PFSK-1 (cell line): Measurements from ENCODE around the gene CLDN3.

Experiments
- SIN3A ChIP-seq: IDR thresholded peaks from 2 replicates; pipeline ENCODE4 v1.6.1; 2012; ENCODE audit warnings: mild to moderate bottlenecking, low read length, moderate library complexity, borderline replicate concordance; ENCODE audit not compliant: insufficient read depth
- TF ChIP-seq, protein P1 (sequence below), 2 experiments: IDR thresholded peaks; 2 replicates each; pipeline versions ENCODE4 v1.6.1 to v1.8.0; 2011 to 2012; ENCODE audit warnings: low read depth in 2 of 2, low read length in 2 of 2, control low read depth in 1 of 2, inconsistent platforms in 1 of 2, mild to moderate bottlenecking in 1 of 2, moderate library complexity in 1 of 2; ENCODE audit not compliant: insufficient read depth in 1 of 2

DNA sequence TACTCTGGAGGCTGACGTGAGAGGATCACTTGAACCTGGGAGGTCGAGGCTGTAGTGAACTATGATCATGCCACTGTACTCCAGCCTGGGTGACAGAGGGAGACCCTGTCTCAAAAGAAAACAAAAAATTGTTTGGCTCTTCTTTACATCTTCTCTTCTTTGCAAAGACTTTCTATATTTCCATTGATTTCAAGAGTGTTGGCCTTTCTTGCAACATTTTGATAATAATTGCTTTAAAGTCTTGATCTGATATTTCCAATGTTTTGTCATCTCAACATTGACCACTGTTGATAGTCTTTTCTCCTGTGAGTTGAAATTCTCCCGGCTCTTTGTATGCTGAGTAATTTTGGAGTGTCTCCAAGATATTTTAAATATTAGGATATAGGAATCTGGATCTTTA lies 42.9 kb upstream of the CLDN3 start:
- TF ChIP-seq, protein P1, sequence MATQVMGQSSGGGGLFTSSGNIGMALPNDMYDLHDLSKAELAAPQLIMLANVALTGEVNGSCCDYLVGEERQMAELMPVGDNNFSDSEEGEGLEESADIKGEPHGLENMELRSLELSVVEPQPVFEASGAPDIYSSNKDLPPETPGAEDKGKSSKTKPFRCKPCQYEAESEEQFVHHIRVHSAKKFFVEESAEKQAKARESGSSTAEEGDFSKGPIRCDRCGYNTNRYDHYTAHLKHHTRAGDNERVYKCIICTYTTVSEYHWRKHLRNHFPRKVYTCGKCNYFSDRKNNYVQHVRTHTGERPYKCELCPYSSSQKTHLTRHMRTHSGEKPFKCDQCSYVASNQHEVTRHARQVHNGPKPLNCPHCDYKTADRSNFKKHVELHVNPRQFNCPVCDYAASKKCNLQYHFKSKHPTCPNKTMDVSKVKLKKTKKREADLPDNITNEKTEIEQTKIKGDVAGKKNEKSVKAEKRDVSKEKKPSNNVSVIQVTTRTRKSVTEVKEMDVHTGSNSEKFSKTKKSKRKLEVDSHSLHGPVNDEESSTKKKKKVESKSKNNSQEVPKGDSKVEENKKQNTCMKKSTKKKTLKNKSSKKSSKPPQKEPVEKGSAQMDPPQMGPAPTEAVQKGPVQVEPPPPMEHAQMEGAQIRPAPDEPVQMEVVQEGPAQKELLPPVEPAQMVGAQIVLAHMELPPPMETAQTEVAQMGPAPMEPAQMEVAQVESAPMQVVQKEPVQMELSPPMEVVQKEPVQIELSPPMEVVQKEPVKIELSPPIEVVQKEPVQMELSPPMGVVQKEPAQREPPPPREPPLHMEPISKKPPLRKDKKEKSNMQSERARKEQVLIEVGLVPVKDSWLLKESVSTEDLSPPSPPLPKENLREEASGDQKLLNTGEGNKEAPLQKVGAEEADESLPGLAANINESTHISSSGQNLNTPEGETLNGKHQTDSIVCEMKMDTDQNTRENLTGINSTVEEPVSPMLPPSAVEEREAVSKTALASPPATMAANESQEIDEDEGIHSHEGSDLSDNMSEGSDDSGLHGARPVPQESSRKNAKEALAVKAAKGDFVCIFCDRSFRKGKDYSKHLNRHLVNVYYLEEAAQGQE (IDR thresholded peaks at IDR 0.05; ENCODE audit: insufficient read depth in 1 of 2, low read depth in 2 of 2, low read length in 2 of 2): no peak
- TF ChIP-seq SIN3A: no peak
